Effector memory CD8-positive, alpha-beta T cell (primary cell): ENCODE results near the gene AGRN.
"Not testable (repeated sequence)": the region's sequence is repeated elsewhere in the genome, so short reads cannot be mapped to it uniquely, and the experiment has no call there.

ENCODE experiments used
- ATAC-seq: fragments of 150-1000 bp; cut with Tn5 transposase; replicated peaks from 2 replicates; pipeline ENCODE4 v1.10.0; 2021; ENCODE audit warnings: mild to moderate bottlenecking, moderate library complexity
- DNase-seq, 3 experiments: peaks; one replicate each; pipeline ENCODE4 v3.0.0; 2021
- H3K27ac Mint-ChIP-seq, 2 donors: one replicate each; pipeline ENCODE4 v1.8.0; 2022; ENCODE audit warnings: mild to moderate bottlenecking in 2 of 2, mixed read lengths in 2 of 2, moderate library complexity in 2 of 2
- H3K27me3 Mint-ChIP-seq, 2 donors: one replicate each; pipeline ENCODE4 v1.8.0; 2022; ENCODE audit warnings: mixed read lengths in 2 of 2
- H3K36me3 Mint-ChIP-seq: one replicate; pipeline ENCODE4 v1.8.0; 2022; ENCODE audit warnings: mild to moderate bottlenecking, moderate library complexity, mixed read lengths; ENCODE audit not compliant: insufficient read depth
- H3K4me1 Mint-ChIP-seq, 2 donors: one replicate each; pipeline ENCODE4 v1.8.0; 2022; ENCODE audit warnings: low read depth in 2 of 2, mixed read lengths in 2 of 2
- H3K4me3 Mint-ChIP-seq, 2 donors: one replicate each; pipeline ENCODE4 v1.8.0; 2022; ENCODE audit warnings: mild to moderate bottlenecking in 2 of 2, mixed read lengths in 2 of 2, moderate library complexity in 2 of 2
- H3K9me3 Mint-ChIP-seq, 2 donors: one replicate each; pipeline ENCODE4 v1.8.0; 2022; ENCODE audit warnings: mixed read lengths in 2 of 2

Gene AGRN

GRCh38 chr1:1072299-1072848 is 52.5 kb downstream of the AGRN start:
- no peak for DNase-seq
- H3K9me3 Mint-ChIP-seq = no peaks in the 10 kb centered on the region
- no peak overlapping the region for H3K27ac Mint-ChIP-seq
- H3K4me1 Mint-ChIP-seq = peaks cover 0 to 5% of the 10 kb centered on the region in 2 donors
- H3K4me3 Mint-ChIP-seq = no peak overlapping the region
- H3K27me3 Mint-ChIP-seq = peaks cover 6 to 31% of the 10 kb centered on the region in 2 donors
- peaks cover 8% of the 10 kb centered on the region for H3K36me3 Mint-ChIP-seq
- no peak for ATAC-seq

- Mint-ChIP-seq H3K9me3 (no peaks in the 10 kb centered on the region), H3K4me3 (no peak overlapping the region), H3K27ac (no peak overlapping the region), H3K36me3 (peaks cover 8% of the 10 kb centered on the region), H3K27me3 (peaks cover 6 to 31% of the 10 kb centered on the region in 2 donors), H3K4me1 (peaks cover 0 to 5% of the 10 kb centered on the region in 2 donors)
- no peak for DNase-seq
- no peak for ATAC-seq
Measured at GRCh38 chr1:1072849-1073742, 53.2 kb downstream of the AGRN start.

- Mint-ChIP-seq H3K9me3 (no peaks in the 10 kb centered on the region), H3K27ac (no peak within 1 kb of the TSS), H3K36me3 (peaks cover 8% of the 10 kb centered on the region), H3K4me3 (no peak within 1 kb of the TSS), H3K27me3 (peaks cover 6 to 31% of the 10 kb centered on the region in 2 donors), H3K4me1 (peaks cover 0 to 3% of the 10 kb centered on the region in 2 donors)
- ATAC-seq (no peak), DNase-seq (no peak)
Measured at GRCh38 chr1:1073743-1074587, 54.0 kb downstream of the AGRN start, which contains the start of gene RNF223. Gene RNF223 (minus strand): TSS chr1:1074306. CDS start chr1:1072566, 1,740 bp downstream.

- Mint-ChIP-seq H3K36me3 (peaks cover 4% of the 10 kb centered on the region), H3K4me3 (no peak overlapping the region), H3K9me3 (no peaks in the 10 kb centered on the region), H3K27me3 (peaks cover 6 to 30% of the 10 kb centered on the region in 2 donors), H3K4me1 (peaks cover 0 to 3% of the 10 kb centered on the region in 2 donors), H3K27ac (no peak overlapping the region)
- ATAC-seq = no peak
- DNase-seq = no peak
Measured at GRCh38 chr1:1074631-1075147, 54.8 kb downstream of the AGRN start.

- Mint-ChIP-seq H3K27ac (no peak overlapping the region), H3K36me3 (no peaks in the 10 kb centered on the region), H3K4me1 (no peaks in the 10 kb centered on the region), H3K4me3 (no peak overlapping the region), H3K27me3 (peaks cover 6 to 23% of the 10 kb centered on the region in 2 donors), H3K9me3 (no peaks in the 10 kb centered on the region)
- ATAC-seq (no peak), DNase-seq (no peak)
Measured at GRCh38 chr1:1075148-1075935, 55.4 kb downstream of the AGRN start.

- not testable (repeated sequence) for H3K27ac Mint-ChIP-seq, DNase-seq, H3K36me3 Mint-ChIP-seq, H3K4me1 Mint-ChIP-seq, ATAC-seq, H3K9me3 Mint-ChIP-seq, H3K4me3 Mint-ChIP-seq
- peaks cover 6 to 20% of the 10 kb centered on the region in 2 donors for H3K27me3 Mint-ChIP-seq
Measured at GRCh38 chr1:1077396-1077795, 57.5 kb downstream of the AGRN start.

GRCh38 chr1:1079408-1080121 is 59.6 kb downstream of the AGRN start:
- no peaks in the 10 kb centered on the region for H3K36me3 Mint-ChIP-seq
- H3K27ac Mint-ChIP-seq = no peak overlapping the region
- peaks cover 4 to 7% of the 10 kb centered on the region in 2 donors for H3K27me3 Mint-ChIP-seq
- ATAC-seq (peak; percentile 82), DNase-seq (peak in 1 of 3 experiments; percentile 34)
- H3K4me1 Mint-ChIP-seq = no peaks in the 10 kb centered on the region
- peak overlapping the region; percentile 50 to 63 for H3K4me3 Mint-ChIP-seq
- no peaks in the 10 kb centered on the region for H3K9me3 Mint-ChIP-seq

- H3K4me3 Mint-ChIP-seq = no peak overlapping the region
- DNase-seq (no peak), ATAC-seq (peak; percentile 13)
- H3K36me3 Mint-ChIP-seq = no peaks in the 10 kb centered on the region
- H3K4me1 Mint-ChIP-seq = no peaks in the 10 kb centered on the region
- no peaks in the 10 kb centered on the region for H3K9me3 Mint-ChIP-seq
- H3K27me3 Mint-ChIP-seq = peaks cover 0 to under 1% of the 10 kb centered on the region in 2 donors
- H3K27ac Mint-ChIP-seq = no peak overlapping the region
Measured at GRCh38 chr1:1080122-1080757, 60.3 kb downstream of the AGRN start.

GRCh38 chr1:1080951-1081310 is 61.0 kb downstream of the AGRN start:
- no peaks in the 10 kb centered on the region for H3K27me3 Mint-ChIP-seq
- DNase-seq (no peak), ATAC-seq (no peak)
- no peak overlapping the region for H3K4me3 Mint-ChIP-seq
- no peaks in the 10 kb centered on the region for H3K9me3 Mint-ChIP-seq
- H3K27ac Mint-ChIP-seq = no peak overlapping the region
- no peaks in the 10 kb centered on the region for H3K4me1 Mint-ChIP-seq
- no peaks in the 10 kb centered on the region for H3K36me3 Mint-ChIP-seq

- Mint-ChIP-seq H3K9me3 (no peaks in the 10 kb centered on the region), H3K27me3 (no peaks in the 10 kb centered on the region), H3K4me3 (no peak overlapping the region), H3K4me1 (no peaks in the 10 kb centered on the region), H3K27ac (no peak overlapping the region), H3K36me3 (no peaks in the 10 kb centered on the region)
- DNase-seq (no peak), ATAC-seq (no peak)
Measured at GRCh38 chr1:1081311-1082238, 61.7 kb downstream of the AGRN start.

GRCh38 chr1:1082239-1082775 is 62.4 kb downstream of the AGRN start:
- no peak overlapping the region for H3K27ac Mint-ChIP-seq
- no peaks in the 10 kb centered on the region for H3K27me3 Mint-ChIP-seq
- no peaks in the 10 kb centered on the region for H3K36me3 Mint-ChIP-seq
- H3K9me3 Mint-ChIP-seq = no peaks in the 10 kb centered on the region
- no peak overlapping the region for H3K4me3 Mint-ChIP-seq
- no peaks in the 10 kb centered on the region for H3K4me1 Mint-ChIP-seq
- DNase-seq (no peak), ATAC-seq (no peak)
